Left ventricle myocardium inferior (tissue), 1 donor: ENCODE measurements around the gene ATP8A1. TPM values are rescaled to one million over a fixed set of nuclear protein-coding genes. Genes with fewer than 3 reads are reported as not detected.

Experiments
- DNase-seq: peaks from one replicate; pipeline ENCODE4 v3.0.0-alpha.2; 2020
- H3K27ac ChIP-seq: fragments of 200-600 bp; replicated peaks from 2 replicates; pipeline ENCODE4 v1.8.0; 2021
- H3K27me3 ChIP-seq: fragments of 200-600 bp; 2 replicates; pipeline ENCODE4 v1.8.0; 2021; ENCODE audit warnings: low read depth
- H3K36me3 ChIP-seq: fragments of 200-600 bp; 2 replicates; pipeline ENCODE4 v1.8.0; 2021
- H3K4me1 ChIP-seq: fragments of 200-600 bp; 2 replicates; pipeline ENCODE4 v1.8.0; 2021
- H3K4me3 ChIP-seq: fragments of 200-600 bp; 2 replicates; pipeline ENCODE4 v1.8.0; 2021; ENCODE audit warnings: mild to moderate bottlenecking, moderate library complexity
- H3K9me3 ChIP-seq: fragments of 200-600 bp; replicated peaks from 2 replicates; pipeline ENCODE4 v1.8.0; 2021
- intact Hi-C: fragments of 100-400 bp; cut with micrococcal nuclease; formaldehyde crosslinking; loops from one replicate; pipeline ENCODE4 v1.11.0; 2022
- total RNA-seq: library from RNA; stranded (reverse); fragmentation: NEBNext Ultra II Directional; extraction: Animal tissue kit (Norgen Biotek cat#: 25700); gene quantifications from one replicate; pipeline ENCODE4 v1.2.1, GENCODE V29; 2021
- TF ChIP-seq, protein P1 (sequence below): fragments of 200-600 bp; IDR thresholded peaks from 2 replicates; pipeline ENCODE4 v1.8.0; 2021; ENCODE audit warnings: antibody characterized with exemption, mild to moderate bottlenecking, borderline replicate concordance
- donor health status: DM: no; HTN: yes; CAD: no; lungs with severe emphysema.

The ATP8A1 gene
- total RNA-seq, 1 donor from 2014 or later: 19.2 TPM

DNA sequence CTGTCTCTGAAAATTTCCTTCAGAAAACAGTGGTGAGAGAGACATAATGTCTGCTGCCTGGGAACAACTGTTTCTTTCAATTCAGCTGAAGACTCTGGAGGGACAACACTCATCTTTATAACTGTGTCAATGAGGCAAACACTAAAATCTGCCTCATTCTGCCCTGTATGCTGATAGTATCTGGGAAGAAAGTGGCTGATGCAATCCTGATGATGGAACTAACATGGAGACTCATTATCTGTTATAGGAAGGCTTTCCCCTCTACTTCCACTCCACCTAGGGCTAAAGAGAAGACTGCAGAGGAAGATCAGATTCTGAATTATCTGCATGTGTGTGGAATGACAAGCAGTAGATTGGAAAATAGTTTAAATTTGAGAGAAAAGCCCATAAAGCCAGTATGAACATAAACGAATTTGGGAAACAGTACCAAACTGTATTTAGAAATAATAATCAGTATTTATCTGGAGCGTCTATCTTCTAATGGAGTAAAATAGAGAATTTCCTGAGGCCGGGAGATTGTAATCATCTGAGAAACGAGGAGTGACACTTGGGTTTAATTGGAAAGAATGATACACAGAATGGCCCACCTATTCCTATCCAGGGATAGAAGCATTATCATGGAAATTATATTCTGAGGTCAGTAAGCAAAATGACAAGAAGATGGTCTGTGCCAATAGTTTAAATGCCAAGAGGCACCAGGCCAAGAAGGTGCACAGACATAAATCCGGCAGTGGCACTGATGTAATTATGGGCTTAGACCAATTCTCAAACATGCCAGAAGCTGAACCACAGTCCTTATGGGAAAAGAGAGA, 174.2 kb downstream of the ATP8A1 start:
- Histone ChIP-seq H3K27me3 (no peaks in the 10 kb centered on the region), H3K27ac (no peak overlapping the region), H3K4me1 (no peaks in the 10 kb centered on the region), H3K9me3 (no peaks in the 10 kb centered on the region), H3K36me3 (peaks cover 5% of the 10 kb centered on the region), H3K4me3 (no peak overlapping the region)
- TF ChIP-seq, protein P1, sequence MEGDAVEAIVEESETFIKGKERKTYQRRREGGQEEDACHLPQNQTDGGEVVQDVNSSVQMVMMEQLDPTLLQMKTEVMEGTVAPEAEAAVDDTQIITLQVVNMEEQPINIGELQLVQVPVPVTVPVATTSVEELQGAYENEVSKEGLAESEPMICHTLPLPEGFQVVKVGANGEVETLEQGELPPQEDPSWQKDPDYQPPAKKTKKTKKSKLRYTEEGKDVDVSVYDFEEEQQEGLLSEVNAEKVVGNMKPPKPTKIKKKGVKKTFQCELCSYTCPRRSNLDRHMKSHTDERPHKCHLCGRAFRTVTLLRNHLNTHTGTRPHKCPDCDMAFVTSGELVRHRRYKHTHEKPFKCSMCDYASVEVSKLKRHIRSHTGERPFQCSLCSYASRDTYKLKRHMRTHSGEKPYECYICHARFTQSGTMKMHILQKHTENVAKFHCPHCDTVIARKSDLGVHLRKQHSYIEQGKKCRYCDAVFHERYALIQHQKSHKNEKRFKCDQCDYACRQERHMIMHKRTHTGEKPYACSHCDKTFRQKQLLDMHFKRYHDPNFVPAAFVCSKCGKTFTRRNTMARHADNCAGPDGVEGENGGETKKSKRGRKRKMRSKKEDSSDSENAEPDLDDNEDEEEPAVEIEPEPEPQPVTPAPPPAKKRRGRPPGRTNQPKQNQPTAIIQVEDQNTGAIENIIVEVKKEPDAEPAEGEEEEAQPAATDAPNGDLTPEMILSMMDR: no peak
- intact Hi-C loops: no loop called here
- DNase-seq: no peak

DNA sequence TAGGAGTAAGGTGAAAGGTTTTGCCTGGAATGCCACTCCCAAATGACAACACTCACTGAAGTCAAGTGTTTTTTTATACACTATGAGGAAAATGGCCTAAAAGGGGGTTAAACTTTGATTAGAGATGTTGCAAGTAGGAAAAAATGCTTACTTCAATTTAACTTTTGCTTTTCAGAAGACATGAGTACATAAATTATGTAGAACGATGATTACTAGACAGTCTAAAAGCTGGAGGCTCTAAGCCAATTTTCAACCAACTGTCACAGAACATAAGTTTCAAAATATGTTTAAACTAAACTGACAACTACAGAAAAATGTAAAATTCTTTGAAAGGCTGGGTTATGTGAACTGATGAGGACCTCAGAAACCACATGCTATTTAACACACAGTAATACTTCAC, 176.2 kb downstream of the ATP8A1 start:
- peaks cover 5% of the 10 kb centered on the region for H3K36me3 ChIP-seq
- intact Hi-C loops: no loop called here

DNA sequence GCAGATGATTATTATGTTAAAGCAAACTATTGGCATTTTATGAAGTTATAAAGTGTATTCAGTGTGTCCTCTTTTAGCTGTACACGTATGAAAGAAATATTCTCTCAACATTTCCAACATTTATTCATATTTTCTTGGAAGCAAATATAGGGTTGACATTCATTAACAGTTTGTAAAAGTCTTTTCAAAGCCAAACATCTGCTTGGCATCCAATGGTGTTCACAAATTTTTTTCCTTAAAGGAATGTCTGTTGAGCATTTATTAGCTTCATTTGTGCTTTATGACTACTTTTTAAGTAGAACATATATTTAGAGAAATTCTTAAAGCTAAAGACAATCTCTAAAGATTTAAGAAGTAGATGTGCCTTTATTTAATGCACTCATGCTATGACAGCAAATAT, 176.6 kb downstream of the ATP8A1 start:
- H3K9me3 ChIP-seq: no peaks in the 10 kb centered on the region
- intact Hi-C loops: no loop called here
- TF ChIP-seq, protein P1: no peak
- DNase-seq: no peak
- H3K36me3 ChIP-seq: peaks cover 5% of the 10 kb centered on the region
- no peak overlapping the region for H3K27ac ChIP-seq
- no peak overlapping the region for H3K4me3 ChIP-seq
- no peaks in the 10 kb centered on the region for H3K27me3 ChIP-seq
- no peaks in the 10 kb centered on the region for H3K4me1 ChIP-seq

More for the DNA sequence above, 176.2 kb downstream of the ATP8A1 start:
- no peak for DNase-seq
- TF ChIP-seq, protein P1: no peak
- Histone ChIP-seq H3K4me1 (no peaks in the 10 kb centered on the region), H3K27me3 (no peaks in the 10 kb centered on the region), H3K27ac (no peak overlapping the region), H3K9me3 (no peaks in the 10 kb centered on the region), H3K4me3 (no peak overlapping the region)

DNA sequence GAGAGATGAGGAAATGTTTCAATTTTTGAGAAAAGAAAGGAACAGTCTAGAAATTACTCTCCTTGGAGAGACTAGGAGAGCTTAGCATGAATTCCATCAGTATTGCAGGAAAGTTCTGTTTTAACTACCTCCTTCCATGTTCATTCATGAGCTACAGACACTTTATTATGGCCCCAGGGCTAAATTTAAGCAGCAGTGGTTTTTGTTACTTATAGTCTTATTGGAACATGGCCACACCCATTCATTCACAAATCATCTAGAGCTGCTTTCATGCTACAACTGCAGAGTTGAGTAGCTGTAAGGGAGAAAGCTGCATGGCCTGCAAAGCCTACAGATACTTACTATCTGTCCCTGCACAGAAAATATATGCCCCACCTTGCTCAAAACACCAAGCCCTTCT, 178.0 kb downstream of the ATP8A1 start:
- no peak for DNase-seq
- no peaks in the 10 kb centered on the region for H3K9me3 ChIP-seq
- no peaks in the 10 kb centered on the region for H3K27me3 ChIP-seq
- H3K4me1 ChIP-seq: no peaks in the 10 kb centered on the region
- no peak overlapping the region for H3K4me3 ChIP-seq
- TF ChIP-seq, protein P1: no peak
- H3K36me3 ChIP-seq: peaks cover 5% of the 10 kb centered on the region
- intact Hi-C loops: no loop called here
- no peak overlapping the region for H3K27ac ChIP-seq

DNA sequence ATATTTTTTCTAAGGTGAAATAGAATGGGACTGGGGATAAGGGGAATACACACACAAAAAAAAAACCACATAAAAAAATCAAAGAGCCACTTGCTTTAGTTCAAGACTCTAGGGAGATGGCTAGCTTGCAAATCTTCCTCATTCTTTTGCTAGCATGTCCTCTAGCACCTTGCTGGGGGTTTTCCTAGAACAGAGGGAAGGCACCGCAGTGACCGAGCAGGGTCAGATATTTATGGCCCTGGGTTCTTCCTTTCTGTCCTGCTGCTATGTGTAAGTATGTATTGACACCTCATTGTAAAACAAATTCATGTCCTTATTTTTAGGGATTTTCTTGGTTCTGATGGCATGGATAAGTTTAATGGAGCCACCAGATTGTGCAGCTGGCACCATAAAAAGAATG, 178.4 kb downstream of the ATP8A1 start:
- Histone ChIP-seq H3K27ac (no peak overlapping the region), H3K27me3 (no peaks in the 10 kb centered on the region), H3K36me3 (peaks cover 5% of the 10 kb centered on the region), H3K9me3 (no peaks in the 10 kb centered on the region), H3K4me3 (no peak overlapping the region), H3K4me1 (no peaks in the 10 kb centered on the region)
- TF ChIP-seq, protein P1: no peak
- intact Hi-C loops: no loop called here
- DNase-seq: no peak
